Endometrial microvascular endothelial cells (primary cell): Measurements from ENCODE around the gene CCR3. TPM values are rescaled to one million over a fixed set of nuclear protein-coding genes. Genes with fewer than 3 reads are reported as not detected.

Source experiments
- total RNA-seq: library from RNA; depleted of rRNA; stranded (reverse); fragments of >200 nt; gene quantifications from one replicate; pipeline ENCODE4 v1.2.3, GENCODE V29; 2015; ENCODE audit errors: inconsistent ontology term

CCR3 gene
- total RNA-seq, 1 donor from 2014 or later: not detected

Other genes starting within 250 kb of the CCR3 start
- gene FYCO1, start 246.6 kb upstream of the CCR3 start, total RNA-seq: 13.4 TPM
- not detected for gene XCR1, start 215.0 kb upstream of the CCR3 start, total RNA-seq
- gene CCR1, start 34.1 kb upstream of the CCR3 start, total RNA-seq: not detected
- not detected for gene CCR2, start 111.7 kb downstream of the CCR3 start, total RNA-seq
- gene CCR5, start 128.5 kb downstream of the CCR3 start, total RNA-seq: not detected
- 14.6 TPM for gene CCRL2, start 164.8 kb downstream of the CCR3 start, total RNA-seq
- gene LTF, start 222.4 kb downstream of the CCR3 start, total RNA-seq: 0.65 TPM